Activated naive CD8-positive, alpha-beta T cell treated with anti-CD3 and anti-CD28 coated beads for 36 hours (primary cell): ENCODE results near the gene ANKRD11. TPM values are rescaled to one million over a fixed set of nuclear protein-coding genes. Genes with fewer than 3 reads are reported as not detected.

Experiments
- DNase-seq: peaks from one replicate; pipeline ENCODE4 v3.0.0; 2021
- H3K27ac Mint-ChIP-seq: one replicate; pipeline ENCODE4 v1.8.0; 2022; ENCODE audit warnings: mild to moderate bottlenecking, moderate library complexity, mixed read lengths
- H3K27me3 Mint-ChIP-seq: one replicate; pipeline ENCODE4 v1.8.0; 2022; ENCODE audit warnings: mild to moderate bottlenecking, mixed read lengths
- H3K36me3 Mint-ChIP-seq: one replicate; pipeline ENCODE4 v1.8.0; 2021; ENCODE audit warnings: mild to moderate bottlenecking, mixed read lengths
- H3K4me1 Mint-ChIP-seq: one replicate; pipeline ENCODE4 v1.8.0; 2021; ENCODE audit warnings: mixed read lengths
- H3K4me3 Mint-ChIP-seq: one replicate; pipeline ENCODE4 v1.8.0; 2022; ENCODE audit warnings: mild to moderate bottlenecking, moderate library complexity, mixed read lengths
- H3K9me3 Mint-ChIP-seq: one replicate; pipeline ENCODE4 v1.8.0; 2022; ENCODE audit warnings: mixed read lengths
- total RNA-seq, 2 experiments: library from RNA; stranded (reverse); gene quantifications; one replicate each; pipeline ENCODE4 v1.2.3, GENCODE V29; 2021

Gene ANKRD11
- total RNA-seq, 2 experiments from 2014 or later, result 129 to 142 TPM

- peaks cover 21% of the 10 kb centered on the region for H3K4me1 Mint-ChIP-seq
- DNase-seq, result no peak
- peaks cover 4% of the 10 kb centered on the region for H3K36me3 Mint-ChIP-seq
- H3K9me3 Mint-ChIP-seq, result no peaks in the 10 kb centered on the region
- H3K27me3 Mint-ChIP-seq, result peaks cover 5% of the 10 kb centered on the region
- no peak overlapping the region for H3K27ac Mint-ChIP-seq
- H3K4me3 Mint-ChIP-seq, result no peak overlapping the region
Observed at GRCh38 chr16:89493776-89494175, 3.4 kb upstream of the ANKRD11 start.

DNA sequence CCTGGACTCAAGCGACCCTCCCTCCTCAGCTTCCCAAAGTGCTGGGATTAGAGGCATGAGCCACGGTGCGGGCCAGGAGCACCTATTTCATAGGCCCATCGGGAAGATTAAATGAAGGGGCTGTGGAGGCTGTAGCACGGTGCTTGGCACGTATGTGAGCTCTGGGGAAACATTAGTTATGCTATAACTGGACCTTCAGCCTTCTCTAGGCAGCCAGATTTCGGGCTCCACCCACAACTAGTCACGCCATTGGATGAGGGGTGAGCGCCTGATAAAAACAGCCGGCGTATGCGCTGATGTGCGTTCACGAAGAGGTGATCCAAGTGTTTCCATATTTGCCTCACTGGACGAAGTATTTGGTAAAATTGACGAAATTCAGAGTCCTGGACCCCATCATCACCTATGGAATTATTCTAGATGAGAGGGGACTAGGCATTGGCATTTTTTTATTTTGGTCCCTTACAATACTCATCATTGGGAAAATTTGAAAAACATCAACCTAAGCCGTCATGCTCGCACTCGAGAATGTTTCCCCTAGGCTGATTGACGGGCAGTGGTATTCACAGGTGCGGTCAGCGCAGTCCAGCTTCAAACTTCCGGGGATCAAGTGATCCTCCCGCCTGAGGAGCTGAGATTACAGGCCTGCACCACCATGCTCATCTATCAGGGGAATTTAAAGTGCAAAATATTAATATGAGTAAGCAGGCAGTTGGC lies 1.8 kb upstream of the ANKRD11 start:
- Mint-ChIP-seq H3K4me1 (peaks cover 31% of the 10 kb centered on the region), H3K27me3 (peaks cover 5% of the 10 kb centered on the region), H3K27ac (peak overlapping the region; percentile 93), H3K36me3 (peaks cover 16% of the 10 kb centered on the region), H3K9me3 (no peaks in the 10 kb centered on the region), H3K4me3 (peak overlapping the region; percentile 88)
- DNase-seq, result no peak

- no peak for DNase-seq
- H3K4me1 Mint-ChIP-seq, result peaks cover 38% of the 10 kb centered on the region
Observed at GRCh38 chr16:89491238-89491869, 993 bp upstream of the ANKRD11 start.

GRCh38 chr16:89489898-89490438 lies 393 bp downstream of the ANKRD11 start:
- Mint-ChIP-seq H3K27me3 (peaks cover 5% of the 10 kb centered on the region), H3K27ac (no peak overlapping the region), H3K9me3 (no peaks in the 10 kb centered on the region), H3K36me3 (peaks cover 36% of the 10 kb centered on the region), H3K4me1 (peaks cover 52% of the 10 kb centered on the region), H3K4me3 (no peak overlapping the region)
- DNase-seq, result no peak

More at GRCh38 chr16:89491238-89491869, 993 bp upstream of the ANKRD11 start:
- Mint-ChIP-seq H3K27ac (peak overlapping the region; percentile 93), H3K27me3 (peaks cover 5% of the 10 kb centered on the region), H3K36me3 (peaks cover 24% of the 10 kb centered on the region), H3K9me3 (no peaks in the 10 kb centered on the region), H3K4me3 (peak overlapping the region; percentile 88)

GRCh38 chr16:89489040-89489897 lies 1.1 kb downstream of the ANKRD11 start:
- H3K4me1 Mint-ChIP-seq, result peaks cover 56% of the 10 kb centered on the region
- H3K36me3 Mint-ChIP-seq, result peaks cover 39% of the 10 kb centered on the region
- peaks cover 5% of the 10 kb centered on the region for H3K27me3 Mint-ChIP-seq
- peak; percentile 84 for DNase-seq
- H3K4me3 Mint-ChIP-seq, result peak overlapping the region; percentile 95
- peak overlapping the region; percentile 98 for H3K27ac Mint-ChIP-seq
- no peaks in the 10 kb centered on the region for H3K9me3 Mint-ChIP-seq

DNA sequence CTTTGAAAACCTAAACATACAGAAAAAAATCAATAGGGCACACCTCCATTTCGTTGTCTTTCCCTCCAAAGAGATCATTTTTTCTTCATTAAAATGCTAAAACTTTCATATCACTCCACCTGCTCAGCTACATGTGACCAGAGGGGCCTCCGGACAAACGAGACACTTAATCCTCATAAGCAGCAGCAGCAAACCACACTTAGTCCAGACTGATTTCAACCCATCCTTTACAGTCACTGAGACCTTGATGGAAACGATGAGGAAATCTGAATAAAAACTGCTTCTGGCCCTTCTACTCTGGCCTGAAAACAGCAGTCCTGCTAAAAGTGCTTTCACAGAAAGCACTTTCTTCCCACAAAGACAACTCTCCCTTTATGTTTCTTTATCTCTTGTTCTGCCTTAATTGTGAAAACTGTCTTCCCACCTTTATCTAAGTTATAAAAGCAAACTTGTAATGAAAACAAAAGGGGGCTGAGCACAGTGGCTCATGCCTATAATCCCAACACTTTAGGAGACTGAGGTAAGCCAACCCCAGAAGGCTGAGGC lies 4.6 kb downstream of the ANKRD11 start:
- Mint-ChIP-seq H3K36me3 (peaks cover 68% of the 10 kb centered on the region), H3K27ac (peak overlapping the region; percentile 91), H3K4me1 (peaks cover 75% of the 10 kb centered on the region), H3K4me3 (peak overlapping the region; percentile 73), H3K27me3 (peaks cover 5% of the 10 kb centered on the region), H3K9me3 (no peaks in the 10 kb centered on the region)
- DNase-seq, result no peak

DNA sequence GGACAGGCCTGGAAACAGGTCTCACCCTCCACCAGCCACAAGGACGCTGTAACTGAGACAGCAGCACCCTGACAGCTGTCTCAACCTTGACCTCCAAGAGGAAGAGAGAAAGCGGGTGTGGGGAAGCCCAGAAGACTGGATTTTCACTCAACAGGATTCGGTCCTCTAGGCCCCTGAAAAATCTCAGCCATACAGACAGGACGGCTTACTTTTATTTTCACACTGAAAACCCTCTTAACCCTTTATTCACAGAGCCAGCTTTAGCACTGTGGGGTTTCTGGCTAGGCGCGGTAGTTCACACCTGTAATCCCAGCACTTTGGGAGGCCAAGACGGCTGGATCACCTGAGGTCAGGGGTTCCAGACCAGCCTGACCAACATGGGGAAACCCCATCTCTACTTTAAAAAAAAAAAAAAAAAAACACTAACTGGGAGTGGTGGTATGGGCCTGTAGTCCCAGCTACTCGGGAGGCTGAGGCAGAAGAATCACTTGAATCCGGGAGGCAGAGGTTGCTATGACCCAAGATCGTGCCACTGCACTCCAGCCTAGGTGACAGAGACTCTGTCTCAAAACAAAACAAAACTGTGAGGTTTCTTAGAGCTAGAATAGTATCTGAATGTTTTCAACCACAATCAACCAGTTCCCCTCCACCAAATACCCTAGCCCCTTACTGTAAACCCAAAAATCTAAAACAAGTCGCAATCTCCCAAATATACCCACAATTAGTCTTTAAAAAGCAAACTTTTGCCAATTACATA lies 5.3 kb downstream of the ANKRD11 start:
- peaks cover 70% of the 10 kb centered on the region for H3K36me3 Mint-ChIP-seq
- H3K27ac Mint-ChIP-seq, result peak overlapping the region; percentile 91
- DNase-seq, result peak; percentile 39
- H3K4me3 Mint-ChIP-seq, result peak overlapping the region; percentile 73
- H3K27me3 Mint-ChIP-seq, result peaks cover 5% of the 10 kb centered on the region
- H3K4me1 Mint-ChIP-seq, result peaks cover 80% of the 10 kb centered on the region
- H3K9me3 Mint-ChIP-seq, result no peaks in the 10 kb centered on the region

- Mint-ChIP-seq H3K36me3 (peaks cover 69% of the 10 kb centered on the region), H3K27ac (peak overlapping the region; percentile 91), H3K27me3 (peaks cover 3% of the 10 kb centered on the region), H3K4me1 (peaks cover 81% of the 10 kb centered on the region), H3K4me3 (peak overlapping the region; percentile 73), H3K9me3 (no peaks in the 10 kb centered on the region)
- DNase-seq, result no peak
Observed at GRCh38 chr16:89484041-89484501, 6.3 kb downstream of the ANKRD11 start.

DNA sequence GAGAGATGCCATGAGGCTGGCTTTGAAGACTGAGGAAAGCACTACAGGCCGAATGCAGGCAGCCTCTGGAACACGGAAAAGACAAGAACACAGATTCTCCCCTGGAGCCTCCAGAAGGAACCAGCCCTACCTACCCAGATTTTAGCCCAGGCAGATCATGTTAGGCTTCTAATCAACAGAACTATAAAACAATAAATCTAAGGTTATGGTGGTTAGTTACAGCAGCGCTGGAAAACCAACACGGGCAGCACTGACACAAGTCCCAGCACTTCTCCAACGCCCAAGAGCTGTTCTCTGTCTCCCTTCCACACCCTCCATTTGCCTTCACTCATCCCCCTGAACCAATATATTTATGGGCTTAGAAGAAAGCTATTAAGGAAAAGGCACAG lies 7.5 kb downstream of the ANKRD11 start:
- Mint-ChIP-seq H3K27ac (peak overlapping the region; percentile 70), H3K27me3 (no peaks in the 10 kb centered on the region), H3K9me3 (no peaks in the 10 kb centered on the region), H3K4me1 (peaks cover 86% of the 10 kb centered on the region), H3K36me3 (peaks cover 63% of the 10 kb centered on the region), H3K4me3 (peak overlapping the region; percentile 41)
- no peak for DNase-seq

- DNase-seq, result no peak
- Mint-ChIP-seq H3K4me1 (peaks cover 86% of the 10 kb centered on the region), H3K27ac (peak overlapping the region; percentile 70), H3K9me3 (no peaks in the 10 kb centered on the region), H3K27me3 (no peaks in the 10 kb centered on the region), H3K36me3 (peaks cover 60% of the 10 kb centered on the region), H3K4me3 (peak overlapping the region; percentile 11)
Observed at GRCh38 chr16:89482150-89482816, 8.1 kb downstream of the ANKRD11 start.

GRCh38 chr16:89481356-89481955 lies 8.9 kb downstream of the ANKRD11 start:
- peaks cover 56% of the 10 kb centered on the region for H3K36me3 Mint-ChIP-seq
- H3K4me3 Mint-ChIP-seq, result no peak overlapping the region
- H3K4me1 Mint-ChIP-seq, result peaks cover 88% of the 10 kb centered on the region
- H3K9me3 Mint-ChIP-seq, result no peaks in the 10 kb centered on the region
- no peaks in the 10 kb centered on the region for H3K27me3 Mint-ChIP-seq
- DNase-seq, result no peak
- peak overlapping the region; percentile 70 for H3K27ac Mint-ChIP-seq

GRCh38 chr16:89478576-89479221 lies 11.7 kb downstream of the ANKRD11 start:
- H3K4me1 Mint-ChIP-seq, result peaks cover 86% of the 10 kb centered on the region
- H3K27me3 Mint-ChIP-seq, result no peaks in the 10 kb centered on the region
- H3K36me3 Mint-ChIP-seq, result peaks cover 54% of the 10 kb centered on the region
- peak overlapping the region; percentile 80 for H3K27ac Mint-ChIP-seq
- H3K4me3 Mint-ChIP-seq, result peak overlapping the region; percentile 71
- H3K9me3 Mint-ChIP-seq, result peaks cover 5% of the 10 kb centered on the region
- peak; percentile 29 for DNase-seq

- no peaks in the 10 kb centered on the region for H3K27me3 Mint-ChIP-seq
- peaks cover 86% of the 10 kb centered on the region for H3K4me1 Mint-ChIP-seq
- peak; percentile 11 for DNase-seq
- peak overlapping the region; percentile 44 for H3K27ac Mint-ChIP-seq
- H3K4me3 Mint-ChIP-seq, result peak overlapping the region; percentile 26
- peaks cover 5% of the 10 kb centered on the region for H3K9me3 Mint-ChIP-seq
- H3K36me3 Mint-ChIP-seq, result peaks cover 54% of the 10 kb centered on the region
Observed at GRCh38 chr16:89476811-89477261, 13.5 kb downstream of the ANKRD11 start.
